ENCODE data around the gene FGD3.
"Not testable (repeated sequence)": the region's sequence is repeated elsewhere in the genome, so short reads cannot be mapped to it uniquely, and the experiment has no call there.

DNA sequence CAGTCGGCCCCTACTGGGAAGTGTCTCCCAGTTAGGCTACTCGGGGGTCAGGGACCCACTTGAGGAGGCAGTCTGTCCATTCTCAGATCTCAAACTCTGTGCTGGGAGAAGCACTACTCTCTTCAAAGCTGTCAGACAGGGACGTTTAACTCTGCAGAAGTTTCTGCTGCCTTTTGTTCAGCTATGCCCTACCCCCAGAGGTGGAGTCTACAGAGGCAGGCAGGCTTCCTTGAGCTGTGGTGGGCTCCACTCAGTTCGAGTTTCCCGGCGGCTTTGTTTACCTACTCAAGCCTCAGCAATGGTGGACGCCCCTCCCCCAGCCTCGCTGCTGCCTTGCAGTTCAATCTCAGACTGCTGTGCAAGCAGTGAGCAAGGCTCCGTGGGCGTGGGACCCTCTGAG is 51.5 kb downstream of the FGD3 start:
- TF ChIP-seq, protein P1, sequence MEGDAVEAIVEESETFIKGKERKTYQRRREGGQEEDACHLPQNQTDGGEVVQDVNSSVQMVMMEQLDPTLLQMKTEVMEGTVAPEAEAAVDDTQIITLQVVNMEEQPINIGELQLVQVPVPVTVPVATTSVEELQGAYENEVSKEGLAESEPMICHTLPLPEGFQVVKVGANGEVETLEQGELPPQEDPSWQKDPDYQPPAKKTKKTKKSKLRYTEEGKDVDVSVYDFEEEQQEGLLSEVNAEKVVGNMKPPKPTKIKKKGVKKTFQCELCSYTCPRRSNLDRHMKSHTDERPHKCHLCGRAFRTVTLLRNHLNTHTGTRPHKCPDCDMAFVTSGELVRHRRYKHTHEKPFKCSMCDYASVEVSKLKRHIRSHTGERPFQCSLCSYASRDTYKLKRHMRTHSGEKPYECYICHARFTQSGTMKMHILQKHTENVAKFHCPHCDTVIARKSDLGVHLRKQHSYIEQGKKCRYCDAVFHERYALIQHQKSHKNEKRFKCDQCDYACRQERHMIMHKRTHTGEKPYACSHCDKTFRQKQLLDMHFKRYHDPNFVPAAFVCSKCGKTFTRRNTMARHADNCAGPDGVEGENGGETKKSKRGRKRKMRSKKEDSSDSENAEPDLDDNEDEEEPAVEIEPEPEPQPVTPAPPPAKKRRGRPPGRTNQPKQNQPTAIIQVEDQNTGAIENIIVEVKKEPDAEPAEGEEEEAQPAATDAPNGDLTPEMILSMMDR (conservative IDR thresholded peaks at IDR 0.05) = not testable (repeated sequence)
- TF ChIP-seq EZH2 (IDR thresholded peaks at IDR 0.05; ENCODE audit: low read depth) = not testable (repeated sequence)
